ENCODE data around the gene CUX1.
A peak's percentile ranks its signal among the peaks of the same experiment; 100 is the strongest.
"Not testable (repeated sequence)": the region's sequence is repeated elsewhere in the genome, so short reads cannot be mapped to it uniquely, and the experiment has no call there.

Gene CUX1

DNA sequence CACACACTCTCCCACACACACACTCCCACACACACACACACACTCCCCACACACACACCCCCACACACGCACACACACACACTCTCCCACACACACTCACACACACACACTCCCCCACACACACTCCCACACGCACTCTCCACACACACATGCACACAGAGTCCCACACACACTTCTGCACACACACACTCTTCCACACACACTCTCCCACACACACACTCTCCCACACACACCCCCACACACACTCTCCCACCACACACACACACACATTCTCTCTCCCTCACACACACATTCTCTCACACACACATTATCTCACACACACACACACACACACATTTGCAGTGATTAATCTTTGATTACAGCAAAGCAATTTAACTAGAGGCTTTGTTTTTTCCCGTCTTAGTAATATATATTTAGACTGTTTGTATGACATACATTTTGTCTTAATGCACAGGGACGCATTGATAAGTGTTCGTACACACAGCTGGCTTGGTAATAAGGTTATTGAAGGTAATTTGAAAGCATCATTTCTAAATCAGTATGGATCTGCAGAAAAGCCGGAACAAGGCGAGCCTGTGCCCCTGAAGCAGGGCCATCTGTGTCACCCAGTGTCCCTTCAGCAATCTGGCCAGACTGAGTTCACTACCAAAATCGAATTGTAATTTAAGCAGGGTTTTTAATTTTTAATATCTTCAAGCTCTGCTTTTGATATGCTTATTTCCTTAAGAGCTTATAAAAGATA, 399.3 kb downstream of the CUX1 start:
- DNase-seq (ENCODE audit: low spot score), result no peak

DNA sequence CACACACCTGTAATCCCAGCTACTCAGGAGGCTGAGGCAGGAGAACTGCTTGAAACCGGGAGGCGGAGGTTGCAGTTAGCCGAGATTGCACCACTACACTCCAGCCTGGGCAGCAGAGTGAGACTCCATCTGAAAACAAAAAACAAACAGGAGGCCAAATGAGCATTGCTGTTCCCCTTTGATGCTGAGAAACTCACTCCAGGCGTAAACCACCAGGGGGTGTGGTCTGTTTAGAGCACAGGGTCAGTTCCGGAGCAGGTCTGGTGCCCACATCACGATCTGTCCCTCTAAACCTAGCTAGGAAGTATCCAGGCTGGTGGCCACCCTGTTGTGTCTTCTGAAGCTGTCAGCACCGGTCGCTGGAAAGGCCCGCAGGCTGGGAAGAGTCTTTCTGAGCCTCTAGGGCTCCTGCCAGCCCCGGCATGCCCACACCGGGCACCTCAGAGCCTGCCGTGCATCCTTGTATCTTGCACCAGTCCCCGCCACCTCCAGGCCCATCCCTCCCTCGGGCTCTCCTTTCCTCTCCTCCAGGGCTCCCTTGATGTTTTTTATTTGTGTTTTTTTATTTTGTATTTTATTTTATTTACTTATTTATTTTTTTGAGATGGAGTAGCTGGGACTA, 402.9 kb downstream of the CUX1 start:
- DNase-seq (ENCODE audit: low spot score), result no peak

DNA sequence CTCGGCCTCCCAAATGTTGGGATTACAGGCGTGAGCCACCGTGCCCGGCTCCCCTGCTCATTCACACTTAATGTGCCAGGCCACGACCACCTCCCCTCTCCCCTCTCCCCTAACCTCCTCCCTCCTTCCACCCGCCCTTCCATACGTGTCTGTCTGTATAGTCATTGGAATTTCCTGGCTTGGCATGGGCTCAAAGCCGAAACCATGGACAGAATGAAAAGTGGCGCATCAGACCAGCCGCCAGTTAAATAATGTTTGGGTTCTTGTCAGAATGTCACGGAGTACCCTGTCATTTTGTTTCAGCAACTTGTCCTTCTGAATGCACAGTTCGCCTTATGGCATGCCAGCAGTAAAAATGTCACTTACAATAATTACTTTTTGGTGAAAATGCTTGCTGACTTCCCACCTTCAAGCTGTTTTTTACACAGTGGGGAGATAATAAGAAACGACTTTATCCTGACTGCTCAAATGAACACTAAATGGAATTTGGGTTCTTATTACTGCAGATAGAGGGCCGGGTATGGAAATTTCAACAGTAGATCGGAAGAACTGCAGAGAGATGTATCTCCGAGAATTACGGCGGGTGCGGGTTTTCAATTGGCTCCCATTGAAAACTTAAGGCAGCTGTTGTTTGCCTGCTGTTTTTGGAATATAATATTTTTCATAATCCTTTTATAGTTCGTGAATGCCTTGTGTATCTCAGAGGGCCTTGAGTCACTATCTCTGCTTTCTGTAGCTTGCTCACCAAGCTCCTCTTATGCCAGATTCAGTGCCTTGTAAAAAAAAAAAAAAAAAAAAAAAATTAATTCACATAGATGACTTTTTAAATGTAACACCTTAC, 403.8 kb downstream of the CUX1 start:
- DNase-seq (ENCODE audit: low spot score), result no peak

DNA sequence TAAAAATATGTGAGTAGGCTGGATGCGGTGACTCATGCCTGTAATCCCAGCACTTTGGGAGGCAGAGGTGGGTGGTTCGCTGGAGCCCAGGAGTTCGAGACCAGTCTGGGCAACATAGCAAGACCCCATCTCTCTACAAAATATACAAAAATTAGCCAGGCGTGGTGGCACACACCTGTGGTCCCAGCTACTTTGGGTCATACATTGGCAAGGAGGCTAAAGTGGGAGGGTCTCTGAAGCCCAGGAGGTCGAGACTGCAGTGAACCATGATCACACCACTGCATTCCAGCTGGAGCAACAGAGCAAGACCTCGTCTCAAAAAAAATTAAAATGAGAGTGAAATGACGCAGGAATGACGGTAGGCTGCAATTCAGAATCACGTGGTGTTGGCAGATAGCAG, 404.5 kb downstream of the CUX1 start:
- DNase-seq (ENCODE audit: low spot score), result no peak

DNA sequence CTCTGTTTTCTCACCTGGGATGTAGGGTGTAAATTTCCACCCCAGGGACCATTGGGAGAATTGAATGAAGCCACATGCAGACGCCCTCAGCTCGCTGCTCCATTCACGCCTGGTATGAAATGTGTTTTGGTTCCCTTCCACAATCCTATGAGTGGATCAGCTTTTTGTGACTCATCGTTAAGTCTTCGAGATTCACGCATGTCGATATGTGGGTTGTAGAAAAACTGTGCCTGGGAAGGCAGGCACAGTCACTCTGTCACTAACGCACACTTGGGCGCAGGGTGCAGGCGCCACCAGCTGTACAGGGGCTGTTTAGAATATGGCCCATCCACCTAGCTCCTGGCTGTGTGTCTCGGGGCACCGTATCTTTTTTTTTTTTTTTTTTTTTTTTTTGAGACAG, 405.0 kb downstream of the CUX1 start:
- DNase-seq (ENCODE audit: low spot score), result peak; percentile 64

DNA sequence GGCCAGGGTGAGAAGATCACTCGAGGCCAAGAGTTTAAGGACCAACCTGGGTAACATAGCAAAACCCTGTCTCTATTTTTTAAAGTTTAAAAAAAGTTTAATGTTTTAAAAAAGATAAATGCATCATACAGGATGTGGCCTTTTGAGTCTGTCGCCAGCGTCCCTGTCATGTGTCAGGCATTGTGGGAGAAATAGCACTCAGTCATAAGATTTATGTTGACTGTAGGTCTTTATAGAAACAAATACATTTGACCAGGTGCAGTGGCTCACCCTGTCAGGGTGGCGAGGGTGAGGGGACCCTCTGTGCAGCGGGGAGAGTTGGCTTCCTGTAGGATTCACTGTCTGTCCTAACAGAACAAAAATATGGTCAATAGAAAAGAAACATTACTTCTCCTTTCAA, 405.8 kb downstream of the CUX1 start:
- no peak for DNase-seq (ENCODE audit: low spot score)

DNA sequence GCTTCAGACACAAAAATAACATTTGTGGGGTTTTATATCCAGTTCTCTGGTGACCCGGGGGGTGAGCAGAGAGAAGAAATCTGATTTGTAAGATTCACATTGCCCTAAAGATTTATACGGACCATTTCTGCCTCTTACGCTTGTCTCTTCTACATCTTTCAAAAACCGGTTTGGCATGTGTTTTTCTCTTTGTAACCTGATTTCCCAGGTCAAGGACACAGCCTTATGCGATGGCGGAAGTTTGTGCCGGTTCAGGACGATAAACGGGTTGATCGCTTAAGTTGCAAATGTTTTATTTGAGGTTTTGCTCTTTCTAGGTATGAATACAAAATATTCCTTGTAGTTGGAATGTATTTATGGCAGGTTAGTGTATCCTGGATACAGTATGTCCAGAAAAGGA, 407.6 kb downstream of the CUX1 start:
- no peak for DNase-seq (ENCODE audit: low spot score)

DNA sequence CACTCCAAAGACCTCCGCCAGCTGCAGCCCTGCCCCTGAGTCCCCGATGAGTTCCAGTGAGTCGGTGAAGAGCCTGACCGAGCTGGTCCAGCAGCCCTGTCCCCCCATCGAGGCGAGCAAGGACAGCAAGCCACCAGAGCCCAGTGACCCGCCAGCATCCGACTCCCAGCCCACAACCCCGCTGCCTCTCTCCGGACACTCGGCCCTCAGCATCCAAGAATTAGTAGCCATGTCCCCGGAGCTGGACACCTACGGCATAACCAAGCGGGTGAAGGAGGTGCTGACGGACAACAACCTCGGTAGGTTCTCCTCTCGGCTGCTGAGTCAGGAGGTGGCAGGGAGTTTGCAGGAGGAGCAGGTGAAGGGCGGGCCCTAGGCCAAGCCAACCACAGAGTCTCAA, 409.9 kb downstream of the CUX1 start:
- DNase-seq (ENCODE audit: low spot score), result no peak

DNA sequence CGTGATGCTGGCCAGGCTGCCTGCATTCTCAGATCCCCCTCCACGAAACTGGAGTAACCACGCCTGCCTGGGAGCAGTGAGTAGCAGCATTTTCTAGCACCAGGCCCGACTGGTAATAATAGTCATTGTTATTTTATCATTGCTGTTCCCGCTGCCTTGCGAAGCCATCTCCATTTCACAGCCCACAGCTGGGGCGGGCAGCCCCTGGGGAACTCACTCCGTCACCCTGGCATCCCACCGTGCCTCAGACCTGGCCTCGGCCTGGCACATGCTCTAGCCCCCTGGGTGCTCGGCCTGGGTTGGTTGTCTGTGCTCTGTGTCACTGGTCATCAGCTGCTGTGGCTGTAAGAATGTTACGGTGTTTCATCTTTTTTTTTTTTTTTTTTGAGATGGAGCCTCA, 411.5 kb downstream of the CUX1 start:
- no peak for DNase-seq (ENCODE audit: low spot score)

DNA sequence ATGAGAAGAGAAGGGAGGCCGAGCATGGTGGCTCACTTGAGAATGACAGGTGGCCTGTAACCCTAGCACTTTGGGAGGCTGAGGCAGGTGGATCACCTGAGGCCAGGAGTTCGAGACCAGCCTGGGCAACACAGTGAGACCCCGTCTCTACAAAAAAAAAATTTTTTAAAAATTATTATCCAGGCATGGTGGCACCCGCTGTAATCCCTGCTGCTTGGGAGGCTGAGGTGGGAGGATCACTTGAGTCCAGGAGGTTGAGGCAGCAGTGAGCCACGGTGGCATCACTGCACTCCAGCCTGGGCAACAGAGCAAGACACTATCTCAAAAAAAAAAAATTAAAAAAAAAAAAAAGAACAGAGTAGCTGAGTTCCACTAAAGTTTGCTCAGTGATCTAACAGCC, 412.7 kb downstream of the CUX1 start:
- DNase-seq (ENCODE audit: low spot score), result not testable (repeated sequence)

DNA sequence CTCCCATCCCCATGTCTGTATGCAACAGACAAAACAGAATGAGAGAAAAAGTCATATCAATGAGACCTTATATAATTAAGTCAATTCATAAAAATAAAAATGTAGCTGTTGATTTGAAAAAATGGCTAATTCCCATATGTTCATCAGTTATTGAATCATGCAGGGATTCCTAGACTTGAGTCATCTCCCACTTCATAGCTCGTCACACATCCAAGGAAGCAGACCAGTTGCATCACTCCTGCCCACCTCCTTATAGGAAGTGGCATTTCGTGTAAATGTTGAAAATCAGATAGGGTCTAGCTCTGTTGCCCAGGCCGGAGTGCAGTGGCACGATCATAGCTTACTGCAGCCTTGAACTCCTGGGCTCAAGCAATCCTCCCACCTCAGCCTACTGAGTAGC, 413.2 kb downstream of the CUX1 start:
- no peak for DNase-seq (ENCODE audit: low spot score)

DNA sequence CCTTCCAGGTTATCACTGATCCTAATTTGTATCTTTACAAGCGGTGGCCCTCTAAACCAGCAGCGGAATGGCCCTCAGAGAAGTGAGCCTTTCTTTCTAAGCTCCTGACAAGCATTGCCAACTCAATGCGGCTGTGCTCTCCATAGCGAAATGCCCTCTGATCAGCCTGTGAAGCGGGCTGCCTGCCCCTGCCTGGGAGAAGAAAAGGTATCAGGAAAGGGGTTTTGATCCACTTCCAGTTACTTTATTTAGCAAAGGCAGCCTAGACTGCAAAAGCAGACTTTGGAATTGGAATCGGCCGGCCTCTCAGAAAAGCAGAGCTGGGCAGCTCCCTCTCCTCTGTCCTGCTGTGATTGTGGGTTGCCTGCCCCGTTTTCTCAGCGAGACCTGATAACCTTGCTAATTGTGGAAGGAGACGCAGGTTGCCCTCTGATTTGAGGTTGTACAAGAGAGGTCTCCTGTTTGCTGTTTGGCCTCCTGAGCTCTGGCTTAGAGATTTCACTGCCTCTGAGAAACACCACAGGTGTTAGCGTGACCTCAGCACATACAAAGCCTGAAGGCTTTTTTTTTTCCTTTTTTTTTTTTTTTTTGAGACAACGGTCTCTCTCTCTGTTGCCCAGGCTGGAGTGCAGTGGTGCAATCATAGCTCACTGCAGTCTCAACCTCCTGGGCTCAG, 415.3 kb downstream of the CUX1 start:
- DNase-seq (ENCODE audit: low spot score), result no peak

DNA sequence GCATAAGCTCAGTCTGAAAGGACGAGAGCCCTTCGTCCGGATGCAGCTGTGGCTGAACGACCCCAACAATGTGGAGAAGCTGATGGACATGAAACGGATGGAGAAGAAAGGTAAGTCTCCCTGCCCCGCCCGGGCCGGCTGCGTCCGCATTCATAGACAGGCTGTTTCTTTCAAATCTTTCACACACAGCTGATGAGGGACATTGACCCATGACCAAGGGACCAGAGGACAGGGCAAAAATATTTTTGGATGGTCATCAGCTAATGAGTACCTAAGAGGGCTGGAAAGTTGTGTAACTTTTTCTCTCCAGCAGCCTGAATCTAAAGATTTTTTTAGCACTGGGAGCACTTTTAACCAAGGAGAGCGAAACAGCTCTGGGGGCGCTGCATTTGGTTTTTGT, 416.7 kb downstream of the CUX1 start:
- DNase-seq (ENCODE audit: low spot score), result no peak

DNA sequence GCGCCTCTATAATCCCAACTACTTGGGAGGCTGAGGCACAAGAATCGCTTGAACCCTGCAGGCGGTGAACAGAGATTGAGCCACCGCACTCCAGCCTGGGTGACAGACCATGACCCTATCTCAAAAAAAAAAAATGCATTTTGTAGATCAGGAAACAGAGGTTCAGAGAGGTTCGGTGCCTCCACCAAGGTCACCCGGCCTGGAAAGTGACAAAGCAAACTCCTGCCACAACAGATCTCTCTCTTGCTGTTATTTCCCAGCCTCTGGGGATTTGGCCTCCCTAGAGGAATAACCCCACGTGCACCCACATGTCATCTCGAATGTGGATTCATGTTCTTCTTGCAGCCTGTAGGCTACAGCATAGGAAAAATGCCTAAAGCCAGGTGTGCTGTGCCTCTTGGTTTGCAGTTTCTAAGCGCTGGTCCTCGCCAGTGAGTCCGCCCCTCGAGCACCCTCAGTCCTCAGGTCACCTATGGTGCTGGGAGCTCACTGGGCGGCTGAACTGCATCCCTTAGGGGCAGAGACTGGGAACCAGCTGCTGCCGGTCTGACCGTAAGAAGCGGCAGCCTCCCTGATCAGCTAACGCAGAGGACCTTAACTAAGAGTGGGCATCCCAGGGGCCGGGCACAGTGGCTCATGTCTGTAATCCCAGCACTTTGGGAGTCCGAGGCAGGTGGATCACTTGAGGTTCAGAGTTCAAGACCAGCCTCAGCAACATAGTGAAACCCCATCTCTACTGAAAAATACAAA, 417.6 kb downstream of the CUX1 start:
- no peak for DNase-seq (ENCODE audit: low spot score)

DNA sequence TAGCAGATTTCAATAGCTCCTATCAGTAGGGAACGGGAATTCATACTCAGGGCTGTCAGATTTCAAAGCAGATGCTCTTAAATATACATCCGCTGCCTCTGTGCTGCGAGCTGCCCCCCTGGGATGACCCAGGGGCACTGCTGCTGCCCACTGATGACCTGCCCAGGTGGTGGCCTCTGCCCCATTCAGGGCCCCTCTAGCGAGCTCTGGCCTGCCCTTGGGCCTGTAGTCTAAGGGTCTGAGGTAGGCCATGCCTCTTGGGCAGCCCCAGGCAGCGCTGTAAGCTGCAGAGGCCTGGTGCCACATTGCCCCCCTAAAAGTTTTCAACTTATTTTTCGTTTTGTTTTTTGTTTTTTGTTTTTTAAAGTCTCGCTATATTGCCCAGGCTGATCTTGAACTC, 418.7 kb downstream of the CUX1 start:
- no peak for DNase-seq (ENCODE audit: low spot score)

DNA sequence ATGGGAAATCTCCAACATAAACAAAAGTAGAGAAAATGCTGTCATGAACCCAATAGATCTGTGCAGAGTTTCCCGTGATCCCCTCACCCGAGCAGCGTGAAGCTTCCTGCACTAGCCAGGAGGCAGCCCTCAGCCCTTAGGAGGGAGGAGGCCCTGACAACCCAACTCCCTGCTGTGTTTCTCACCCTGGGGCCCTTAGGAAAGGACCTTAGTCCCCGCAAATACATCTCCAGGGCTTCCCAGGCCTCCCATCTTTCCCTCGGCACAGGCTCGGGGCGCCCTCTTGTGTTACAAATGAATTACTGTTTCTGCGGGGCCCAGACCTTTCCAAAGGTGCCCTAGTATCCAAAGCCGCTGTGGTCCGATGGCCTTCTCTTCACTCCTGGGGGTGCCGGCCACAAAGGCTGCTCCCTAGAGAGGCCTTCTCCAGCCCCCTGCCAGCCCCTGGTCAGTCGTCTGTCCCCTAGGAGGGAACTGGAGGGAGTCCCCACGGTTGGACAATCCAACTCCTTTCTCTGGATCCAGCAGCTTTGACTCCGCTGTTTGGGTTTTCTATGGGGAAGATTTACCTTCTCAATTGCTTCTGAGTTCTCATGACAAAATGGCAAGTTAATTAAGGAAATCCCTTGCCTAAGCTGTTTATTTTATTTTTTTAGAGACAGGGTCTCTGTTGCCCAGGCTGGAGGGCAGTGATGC, 419.3 kb downstream of the CUX1 start:
- DNase-seq (ENCODE audit: low spot score), result peak; percentile 55

DNA sequence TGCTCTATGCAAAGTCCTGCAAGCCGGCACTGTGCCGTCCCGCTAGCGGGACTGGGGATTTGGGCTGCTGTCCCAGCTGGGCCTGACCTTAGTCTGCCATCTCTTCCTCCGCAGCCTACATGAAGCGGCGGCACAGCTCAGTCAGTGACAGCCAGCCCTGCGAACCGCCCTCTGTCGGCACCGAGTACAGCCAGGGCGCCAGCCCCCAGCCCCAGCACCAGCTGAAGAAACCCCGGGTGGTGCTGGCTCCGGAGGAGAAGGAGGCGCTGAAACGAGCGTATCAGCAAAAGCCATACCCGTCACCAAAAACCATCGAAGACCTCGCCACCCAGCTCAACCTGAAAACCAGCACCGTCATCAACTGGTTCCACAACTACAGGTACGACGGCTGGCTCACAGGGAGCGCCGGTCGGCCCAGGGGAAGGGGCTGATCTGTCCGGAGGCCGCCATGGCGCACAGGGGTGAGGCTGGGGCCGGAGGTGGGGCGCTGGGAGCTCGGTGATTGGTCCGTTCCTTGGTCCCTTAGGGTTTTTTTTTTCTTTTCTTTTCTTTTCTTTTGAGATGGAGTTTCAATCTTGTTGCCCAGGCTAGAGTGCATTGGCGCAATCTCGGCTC, 421.9 kb downstream of the CUX1 start:
- DNase-seq (ENCODE audit: low spot score), result no peak

DNA sequence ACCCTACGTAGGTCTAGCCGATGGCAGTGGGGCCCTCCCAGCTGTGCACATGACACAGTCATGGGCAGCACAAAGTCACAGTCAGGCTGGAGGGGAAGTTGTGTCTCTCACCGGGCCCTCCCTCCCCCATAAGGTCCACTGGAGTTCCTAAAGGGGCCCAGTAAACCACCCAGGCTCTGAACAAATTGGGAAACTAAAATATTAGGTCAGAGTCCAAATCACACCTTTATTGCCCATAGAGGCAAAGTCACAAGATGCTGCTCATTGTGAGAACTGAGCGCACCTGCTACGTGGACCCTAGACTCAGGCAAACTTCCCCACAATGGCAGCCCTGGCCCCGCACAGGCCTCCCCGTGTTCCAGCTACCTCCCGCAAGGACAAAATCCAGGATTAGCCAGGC, 424.0 kb downstream of the CUX1 start:
- DNase-seq (ENCODE audit: low spot score), result no peak

DNA sequence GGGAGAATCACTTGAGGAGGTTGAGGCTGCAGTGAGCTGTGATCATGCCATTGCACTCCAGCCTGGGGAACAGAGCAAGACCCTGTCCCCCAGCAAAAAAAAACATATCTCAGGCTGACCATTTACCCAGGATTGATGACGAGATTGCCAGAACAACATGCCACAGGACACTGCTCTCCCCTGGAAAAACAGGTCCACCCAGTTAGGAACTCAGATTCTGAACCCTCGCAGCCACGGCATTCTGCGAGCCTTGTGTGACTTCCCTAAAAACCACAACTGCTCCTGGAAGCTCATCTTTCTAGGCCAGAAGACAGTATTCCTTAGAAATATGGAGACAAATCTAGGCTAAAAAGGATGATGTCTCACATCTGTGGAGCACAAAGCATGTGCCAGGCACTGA, 427.2 kb downstream of the CUX1 start:
- no peak for DNase-seq (ENCODE audit: low spot score)

DNA sequence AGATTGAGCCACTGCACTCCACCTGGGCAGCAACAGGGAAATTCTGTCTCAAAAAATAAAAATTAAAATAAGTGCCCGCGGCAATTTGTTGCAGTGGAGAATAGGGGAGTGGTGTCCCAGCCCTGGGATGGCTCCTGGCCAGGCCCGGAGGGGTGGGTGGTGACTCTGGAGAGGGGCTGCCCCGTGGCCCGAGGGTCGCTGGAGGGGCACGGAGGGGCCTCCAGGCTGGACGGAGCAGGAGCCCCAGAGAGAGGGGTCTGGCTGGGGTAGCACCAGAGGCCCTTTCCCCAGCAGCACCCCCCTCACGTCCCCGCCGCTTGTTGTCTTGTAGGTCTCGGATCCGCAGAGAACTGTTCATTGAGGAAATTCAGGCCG, 430.6 kb downstream of the CUX1 start:
- no peak for DNase-seq (ENCODE audit: low spot score)

Data from putamen (tissue), 1 donor.